Measurements from ENCODE around the gene C22orf39. TPM values are rescaled to one million over a fixed set of nuclear protein-coding genes. Genes with fewer than 3 reads are reported as not detected.

C22orf39 gene
- total RNA-seq, 4 donors from 2014 or later, result 15.8 to 54.0 (median 24.7) TPM

- no peak for DNase-seq
- Histone ChIP-seq H3K4me1 (peaks cover 0 to 13% (median 0%) of the 10 kb centered on the region in 3 donors), H3K27me3 (no peaks in the 10 kb centered on the region), H3K4me3 (no peak overlapping the region), H3K9me3 (no peaks in the 10 kb centered on the region), H3K27ac (no peak overlapping the region), H3K36me3 (peaks cover 45 to 100% (median 61%) of the 10 kb centered on the region in 3 donors)
- intact Hi-C loops (cut with DNase I), result no loop called here
- WGBS, 2 donors, result 86 to 100% methylated on average over 2 of the region's 2 CpGs
- TF ChIP-seq POLR2A (IDR thresholded peaks at IDR 0.05) (no peak), CTCF (IDR thresholded peaks at IDR 0.05) (no peak)
Observed at GRCh38 chr22:19470010-19470409, 22.5 kb upstream of the C22orf39 start.

- TF ChIP-seq CTCF (IDR thresholded peaks at IDR 0.05) (no peak), POLR2A (IDR thresholded peaks at IDR 0.05) (no peak)
- H3K27ac ChIP-seq, result no peak overlapping the region
- H3K36me3 ChIP-seq, result peaks cover 45 to 100% (median 67%) of the 10 kb centered on the region in 3 donors
- WGBS, 2 donors, result 86 to 100% methylated on average over 1 to 2 of the region's 7 CpGs
- no peaks in the 10 kb centered on the region for H3K9me3 ChIP-seq
- no peaks in the 10 kb centered on the region for H3K27me3 ChIP-seq
- peaks cover 0 to 7% (median 0%) of the 10 kb centered on the region in 3 donors for H3K4me1 ChIP-seq
- no peak overlapping the region for H3K4me3 ChIP-seq
- DNase-seq, result no peak
- intact Hi-C loops (cut with DNase I), result no loop called here
Observed at GRCh38 chr22:19469421-19469820, 21.9 kb upstream of the C22orf39 start.

GRCh38 chr22:19467912-19468311 lies 20.4 kb upstream of the C22orf39 start:
- no peak for DNase-seq
- no peak overlapping the region for H3K4me3 ChIP-seq
- no peak overlapping the region for H3K27ac ChIP-seq
- no peaks in the 10 kb centered on the region for H3K27me3 ChIP-seq
- H3K9me3 ChIP-seq, result no peaks in the 10 kb centered on the region
- WGBS, 2 donors, result 89 to 94% methylated on average over 6 of the region's 6 CpGs
- TF ChIP-seq CTCF (IDR thresholded peaks at IDR 0.05) (no peak), POLR2A (IDR thresholded peaks at IDR 0.05) (no peak)
- H3K4me1 ChIP-seq, result no peaks in the 10 kb centered on the region
- peaks cover 39 to 100% (median 61%) of the 10 kb centered on the region in 3 donors for H3K36me3 ChIP-seq
- intact Hi-C loops (cut with DNase I), result no loop called here

GRCh38 chr22:19466848-19467752 lies 19.6 kb upstream of the C22orf39 start:
- H3K9me3 ChIP-seq, result no peaks in the 10 kb centered on the region
- no peak overlapping the region for H3K4me3 ChIP-seq
- no peak overlapping the region for H3K27ac ChIP-seq
- intact Hi-C loops (cut with DNase I), result no loop called here
- WGBS, 2 donors, result 92 to 95% methylated on average over 7 to 8 of the region's 9 CpGs
- H3K27me3 ChIP-seq, result no peaks in the 10 kb centered on the region
- peaks cover 39 to 100% (median 64%) of the 10 kb centered on the region in 3 donors for H3K36me3 ChIP-seq
- TF ChIP-seq POLR2A (IDR thresholded peaks at IDR 0.05) (no peak), CTCF (IDR thresholded peaks at IDR 0.05) (no peak)
- H3K4me1 ChIP-seq, result no peaks in the 10 kb centered on the region
- no peak for DNase-seq

GRCh38 chr22:19466126-19466716 lies 18.7 kb upstream of the C22orf39 start:
- Histone ChIP-seq H3K36me3 (peaks cover 39 to 100% (median 64%) of the 10 kb centered on the region in 3 donors), H3K4me1 (no peaks in the 10 kb centered on the region), H3K27ac (no peak overlapping the region), H3K9me3 (no peaks in the 10 kb centered on the region), H3K27me3 (no peaks in the 10 kb centered on the region), H3K4me3 (no peak overlapping the region)
- DNase-seq, result no peak
- 88 to 91% methylated on average over 11 to 14 of the region's 14 CpGs for WGBS, 2 donors
- intact Hi-C loops (cut with DNase I), result no loop called here
- TF ChIP-seq CTCF (IDR thresholded peaks at IDR 0.05), result no peak
- no peak for TF ChIP-seq POLR2A (IDR thresholded peaks at IDR 0.05)
